ENCODE measurements around the gene ANKRD22.

GRCh38 chr10:88881922-88882645, 30.4 kb upstream of the ANKRD22 start:
- TF ChIP-seq CTCF (IDR thresholded peaks at IDR 0.05) = no peak
- TF ChIP-seq SREBF2 (IDR thresholded peaks at IDR 0.05) = no peak
- no peak for TF ChIP-seq MAX (IDR thresholded peaks at IDR 0.05)
- no peak for TF ChIP-seq REST (IDR thresholded peaks at IDR 0.05)
- no peak for TF ChIP-seq NFE2L2 (conservative IDR thresholded peaks at IDR 0.05; ENCODE audit: low read length)
- TF ChIP-seq HOXA7 (CRISPR knock-in tag; IDR thresholded peaks at IDR 0.05) = no peak
- no peak for TF ChIP-seq RFX5 (IDR thresholded peaks at IDR 0.05)
- TF ChIP-seq MAFK (IDR thresholded peaks at IDR 0.05; ENCODE audit: partially characterized antibody) = no peak
- TF ChIP-seq POLR2A (IDR thresholded peaks at IDR 0.05; ENCODE audit: low read length) = no peak
- TF ChIP-seq EP300 (IDR thresholded peaks at IDR 0.05) = no peak
- no peak for TF ChIP-seq KDM5A (IDR thresholded peaks at IDR 0.05)
- TF ChIP-seq GATA3 (IDR thresholded peaks at IDR 0.05; ENCODE audit: borderline replicate concordance) = no peak
- no peak for TF ChIP-seq RAD21 (conservative IDR thresholded peaks at IDR 0.05 in 1 of 2, IDR thresholded peaks at IDR 0.05 in 1 of 2)

All from A549 (cell line).